GM18519 (cell line): ENCODE data around the gene THEM4.

ENCODE experiments used
- ATAC-seq: cut with Tn5 transposase; IDR thresholded peaks from one replicate; pipeline ENCODE4 v1.9.1; 2021; ENCODE audit warnings: mild to moderate bottlenecking, moderate library complexity; ENCODE audit not compliant: unreplicated experiment, low FRiP score

THEM4 gene

DNA sequence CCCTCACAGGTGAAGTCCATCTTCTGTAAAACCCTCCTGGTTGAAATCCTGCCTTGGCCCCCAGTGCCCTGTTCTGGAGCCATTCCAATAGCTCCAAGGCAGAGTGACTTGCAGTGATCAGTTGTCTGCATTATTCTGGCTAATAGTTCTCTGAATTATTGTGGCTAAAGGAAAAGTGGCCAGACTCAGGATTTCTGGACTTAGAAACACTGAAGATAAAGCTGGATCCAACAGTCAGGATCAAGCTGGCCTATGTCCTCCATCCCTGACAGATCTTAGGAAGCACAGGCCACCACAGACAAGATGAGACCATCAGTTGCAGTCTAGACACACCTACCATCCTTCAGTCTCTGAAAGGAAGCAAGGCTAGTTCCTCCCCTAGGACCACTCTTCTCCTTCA, 68.9 kb downstream of the THEM4 start:
- no peak for ATAC-seq

DNA sequence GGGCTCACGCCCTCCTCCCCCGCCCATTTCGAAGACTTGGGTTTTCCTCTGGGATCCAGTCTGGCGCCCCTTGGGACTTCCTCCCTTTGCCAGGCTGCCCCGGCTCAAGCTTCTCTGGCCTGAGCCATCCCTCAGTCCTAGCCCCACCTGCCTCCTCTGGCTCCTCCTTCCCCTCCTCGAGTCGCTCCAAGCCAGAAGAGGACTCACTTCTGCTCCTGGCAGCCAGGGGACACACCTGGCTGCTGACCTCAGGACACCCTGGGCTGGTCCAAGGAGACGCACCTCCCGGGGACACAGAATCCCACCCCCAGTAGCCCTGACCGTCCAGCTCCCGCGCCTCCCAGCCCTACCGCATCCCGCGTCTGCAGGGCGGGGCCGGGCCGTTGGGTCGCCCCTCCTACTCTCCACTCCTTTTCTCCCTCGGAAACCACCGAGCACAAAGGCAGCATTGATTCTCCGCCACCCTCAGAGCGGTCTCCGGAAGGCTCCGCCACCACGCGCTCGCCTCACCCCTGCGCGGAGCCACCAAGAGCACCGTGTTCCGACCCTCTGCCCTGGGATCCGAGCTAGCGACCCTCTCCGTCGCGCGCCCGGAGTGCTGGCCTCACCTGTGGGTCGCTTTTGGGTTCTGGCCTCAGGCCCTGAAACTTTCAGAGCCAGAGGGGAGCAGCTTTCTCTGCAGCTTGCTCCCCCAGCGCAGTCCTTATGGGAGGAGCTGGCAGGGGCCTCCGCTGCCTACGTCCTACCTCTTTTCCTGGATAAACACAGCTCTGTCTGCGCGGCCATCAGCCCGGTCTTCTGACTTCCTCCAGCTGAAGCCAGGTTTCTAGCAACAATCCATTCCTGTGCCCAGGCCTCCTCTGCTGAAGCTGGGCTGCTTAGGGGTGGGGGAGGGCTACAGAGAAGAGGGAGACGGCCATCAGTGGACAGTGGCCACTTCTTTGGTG, 69.6 kb downstream of the THEM4 start, which contains the start of gene C2CD4D:
C2CD4D (minus strand) TSS at position 364 of the 947 bp plus-strand sequence. CDS start 831 bp downstream, outside the sequence.
- no peak for ATAC-seq

DNA sequence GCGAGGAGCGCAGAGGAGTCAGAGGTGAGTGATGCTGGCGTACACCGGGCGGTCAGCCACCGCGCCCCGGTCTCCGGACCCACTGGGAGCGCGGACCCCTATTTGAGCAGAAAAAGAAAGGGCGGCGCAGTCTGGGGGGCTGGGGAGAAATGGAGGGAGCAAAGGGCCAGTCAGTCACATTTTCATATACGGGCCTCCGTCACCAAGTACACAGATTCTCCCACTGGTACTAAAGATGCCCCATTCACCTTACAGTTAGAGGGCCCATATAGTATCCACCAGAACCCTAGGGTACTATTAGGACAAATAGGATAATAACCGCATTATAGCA, 70.3 kb downstream of the THEM4 start:
- no peak for ATAC-seq

DNA sequence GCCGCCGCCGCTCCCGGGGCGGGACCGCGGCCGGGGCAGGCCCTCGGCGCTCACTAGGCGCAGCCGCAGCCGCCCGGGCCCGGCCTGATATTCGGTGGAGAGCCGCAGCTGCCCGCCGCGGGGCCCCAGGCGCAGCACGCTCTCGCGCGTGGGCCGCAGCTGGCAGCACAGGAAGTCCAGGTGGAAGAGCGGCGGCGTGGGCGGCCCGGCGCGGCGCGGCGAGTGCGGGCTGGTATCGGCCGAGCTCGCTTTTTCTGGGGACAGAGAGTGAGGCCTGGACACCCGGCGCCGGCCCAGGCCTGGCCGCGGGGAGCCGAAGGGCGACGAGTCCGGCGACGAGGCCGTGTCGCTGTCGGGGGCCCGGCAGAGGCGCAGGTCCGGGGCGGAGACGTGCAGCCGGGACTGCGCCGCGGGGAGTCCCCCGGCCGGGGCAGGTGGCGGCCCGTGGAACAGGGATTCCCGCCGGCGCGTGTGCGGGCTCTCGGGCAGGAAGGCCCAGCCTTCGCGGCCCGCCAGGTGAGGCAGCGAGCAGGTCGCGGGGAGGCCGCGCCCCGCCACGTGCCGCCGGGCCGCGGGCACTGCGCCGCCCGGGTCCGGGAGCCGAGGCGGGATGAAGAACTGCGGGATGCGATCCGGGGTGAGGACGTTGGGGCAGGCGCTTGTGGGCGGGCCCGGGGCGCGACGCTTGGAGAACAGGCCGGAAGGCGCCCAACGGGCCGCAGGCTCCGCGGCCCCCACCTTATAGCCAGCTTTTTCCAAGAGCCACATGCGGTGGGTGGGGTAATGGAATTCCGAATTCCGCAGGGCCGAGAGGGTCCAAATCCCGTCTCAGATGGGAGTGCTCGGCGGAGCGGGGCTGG, 70.9 kb downstream of the THEM4 start:
- ATAC-seq: no peak

DNA sequence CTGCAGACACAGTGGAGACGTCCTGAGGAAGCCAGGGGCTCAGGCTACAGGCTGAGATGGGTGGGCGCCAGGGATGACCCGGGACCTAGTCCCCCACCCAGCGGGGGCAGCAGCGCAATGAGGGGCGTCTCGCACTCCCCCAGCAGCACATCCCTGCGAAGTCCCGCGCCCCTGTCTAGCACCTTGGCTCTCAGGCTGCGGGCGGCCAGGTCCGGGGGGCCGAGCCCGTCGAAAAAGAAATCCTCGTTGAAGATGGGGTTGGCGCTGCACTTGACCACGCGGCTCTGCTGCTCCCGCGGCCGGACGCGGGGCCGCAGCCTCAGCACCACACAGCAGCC, 71.5 kb downstream of the THEM4 start:
- ATAC-seq: no peak

DNA sequence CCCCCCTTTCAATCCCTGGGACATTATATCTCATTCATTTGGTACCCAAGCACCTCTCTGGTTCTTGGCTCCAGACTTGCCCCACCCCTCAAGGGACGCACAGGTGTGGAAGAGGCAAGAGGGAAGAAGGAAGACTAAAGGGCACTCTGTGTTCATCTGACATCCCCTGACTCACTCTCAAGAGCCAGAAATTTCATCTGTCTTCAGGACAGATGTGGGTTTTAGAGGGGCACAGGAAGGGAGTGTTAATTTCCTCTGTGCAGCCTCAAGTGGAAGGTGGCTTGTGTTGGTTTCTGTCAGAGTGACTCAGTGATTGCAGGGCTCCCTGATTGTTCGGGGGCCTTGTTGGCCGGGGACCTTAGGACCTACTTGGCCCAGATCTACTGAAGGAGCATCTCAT, 72.1 kb downstream of the THEM4 start:
- ATAC-seq: no peak

DNA sequence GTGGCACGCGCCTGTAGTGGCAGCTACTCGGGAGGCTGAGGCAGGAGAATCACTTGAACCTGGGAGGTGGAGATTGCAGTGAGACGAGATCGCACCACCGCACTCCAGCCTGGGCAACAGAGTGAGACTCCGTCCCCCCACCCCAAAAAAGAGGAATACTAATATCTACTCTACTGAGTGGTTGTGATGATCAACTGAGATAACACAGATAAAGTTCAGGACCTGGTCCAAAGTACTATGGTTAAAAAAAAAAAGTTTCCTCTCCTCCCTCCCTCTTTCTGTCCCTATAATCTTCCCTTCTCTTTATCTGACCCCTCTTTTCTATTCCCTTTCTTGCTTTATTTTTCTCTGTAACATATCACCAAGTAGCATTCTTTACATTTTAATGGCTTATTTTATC, 73.7 kb downstream of the THEM4 start:
- no peak for ATAC-seq

DNA sequence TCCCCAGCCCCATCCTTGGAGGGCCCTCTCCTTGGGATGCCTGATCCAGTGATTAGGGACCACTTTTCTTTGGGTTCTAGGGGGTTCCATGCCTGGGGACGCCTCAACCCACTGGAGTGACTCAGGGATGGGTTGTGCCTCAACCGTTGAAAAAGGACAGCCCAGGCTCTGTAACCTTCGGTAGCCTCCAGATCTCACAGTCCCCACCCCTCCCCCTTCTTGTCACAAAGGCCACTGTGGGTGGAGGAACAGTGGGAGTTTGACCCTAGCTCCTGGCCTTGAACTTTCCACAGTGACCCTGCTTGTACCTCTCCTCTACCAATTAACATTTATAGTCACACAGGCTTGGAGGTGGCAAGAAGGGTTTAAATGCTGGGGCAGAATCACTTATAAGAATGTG, 75.1 kb downstream of the THEM4 start:
- ATAC-seq: no peak

DNA sequence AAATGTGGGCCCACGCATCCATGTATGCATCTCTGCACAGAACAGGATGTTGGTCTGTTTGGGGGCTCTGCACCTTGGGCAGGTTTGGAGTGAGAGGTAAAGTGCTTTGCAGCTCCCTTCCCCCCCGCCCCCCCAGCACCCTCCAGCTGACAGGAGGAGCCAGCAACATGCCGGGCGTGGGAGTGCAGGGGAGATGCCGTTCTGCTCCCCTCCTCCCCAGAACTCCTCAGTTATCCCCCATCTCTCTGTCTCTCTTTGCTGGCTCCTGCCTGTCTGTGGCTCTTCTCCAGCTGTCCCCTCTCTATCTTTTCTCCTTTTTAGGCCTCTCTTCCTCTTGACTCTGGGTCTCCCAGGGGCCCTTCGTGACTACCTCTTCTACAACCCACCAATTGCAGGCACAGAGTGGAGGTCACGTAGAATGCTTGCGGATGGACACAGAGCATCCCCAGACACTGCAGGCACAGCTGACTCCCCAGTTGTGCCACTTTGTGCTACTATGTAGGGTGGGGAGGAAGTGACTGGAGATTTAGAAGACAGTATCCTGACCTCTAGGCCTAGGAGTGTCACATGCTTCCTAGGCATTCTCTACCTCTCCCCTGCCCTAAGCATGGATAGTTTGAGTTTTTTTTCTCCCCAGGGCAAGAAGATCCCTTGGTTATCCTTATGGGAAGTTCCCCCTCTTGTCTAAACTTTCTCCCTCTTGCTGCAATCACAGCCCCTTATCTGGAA, 76.0 kb downstream of the THEM4 start:
- ATAC-seq: no peak

DNA sequence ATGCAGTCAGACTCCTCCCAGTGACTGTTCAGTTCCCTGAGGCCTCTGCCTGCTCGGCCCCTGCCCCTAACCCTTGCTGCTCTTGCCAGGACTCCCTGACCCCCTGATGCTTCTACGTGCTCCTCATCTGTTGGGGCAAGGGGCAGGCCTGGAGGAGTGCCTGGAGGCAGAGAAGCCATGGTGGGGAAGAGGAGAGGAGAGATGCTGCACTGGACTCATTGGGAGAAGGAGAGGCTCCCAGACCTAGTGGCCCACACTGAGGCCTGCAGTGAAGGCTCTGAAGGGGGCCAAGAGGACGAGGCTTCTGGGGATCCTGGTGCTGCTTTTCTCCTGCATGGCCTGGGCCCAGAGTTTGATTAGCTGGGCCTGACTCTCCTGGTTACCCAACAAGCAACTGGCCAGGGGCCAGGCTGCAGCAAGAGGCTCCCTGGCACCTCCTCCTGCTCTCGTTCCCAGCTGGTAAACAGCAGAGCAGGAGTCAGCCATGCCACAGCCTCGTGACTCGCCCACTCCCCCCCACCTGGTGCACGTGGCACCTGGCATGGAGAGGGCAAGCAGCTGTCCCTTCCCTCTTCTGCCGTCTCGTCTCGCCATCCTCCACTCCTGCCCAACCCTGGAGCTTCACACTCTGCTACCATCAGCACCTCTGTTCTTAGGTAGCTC, 76.9 kb downstream of the THEM4 start:
- no peak for ATAC-seq

DNA sequence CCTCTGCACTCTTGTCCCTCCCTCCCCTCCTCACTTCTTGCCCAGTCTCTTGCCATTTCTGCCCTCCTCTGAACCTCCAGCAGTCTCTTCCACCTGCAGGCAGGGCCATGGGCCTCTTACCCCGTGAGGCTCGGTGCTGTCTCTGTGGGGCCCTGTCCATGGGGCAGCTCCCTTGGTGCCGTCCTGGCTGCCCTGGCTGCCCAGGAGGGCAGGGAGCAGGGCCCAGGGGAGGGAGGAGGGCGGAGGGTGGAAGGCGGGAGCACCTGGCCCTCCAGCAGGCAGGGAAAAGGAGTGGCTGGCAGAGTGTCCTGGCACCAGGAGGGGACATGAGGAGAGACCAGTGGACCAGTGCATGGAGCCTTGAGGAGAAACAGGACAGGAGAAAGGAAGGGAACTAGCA, 77.7 kb downstream of the THEM4 start, which contains the start of gene RORC:
RORC (minus strand) TSS at position 198 of the 400 bp plus-strand sequence; CDS start at position 160, 38 bp downstream.
- ATAC-seq: no peak

DNA sequence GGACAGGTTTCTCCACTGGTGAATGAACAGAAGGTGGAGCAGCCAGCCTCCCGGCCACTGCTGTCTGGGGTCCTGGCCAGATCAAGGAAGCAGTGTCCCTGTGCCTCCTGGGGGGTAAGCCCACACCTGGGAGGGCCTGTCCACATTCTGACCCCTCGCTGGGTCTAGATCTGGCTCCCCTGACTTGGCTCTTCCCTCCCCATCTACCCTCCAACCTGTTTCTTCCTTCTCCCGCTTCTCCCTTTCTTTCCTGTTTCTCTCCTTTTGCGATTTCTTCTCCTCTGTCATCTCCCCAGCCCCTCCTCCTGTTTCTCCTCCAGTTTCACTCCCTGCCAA, 78.1 kb downstream of the THEM4 start:
- no peak for ATAC-seq

DNA sequence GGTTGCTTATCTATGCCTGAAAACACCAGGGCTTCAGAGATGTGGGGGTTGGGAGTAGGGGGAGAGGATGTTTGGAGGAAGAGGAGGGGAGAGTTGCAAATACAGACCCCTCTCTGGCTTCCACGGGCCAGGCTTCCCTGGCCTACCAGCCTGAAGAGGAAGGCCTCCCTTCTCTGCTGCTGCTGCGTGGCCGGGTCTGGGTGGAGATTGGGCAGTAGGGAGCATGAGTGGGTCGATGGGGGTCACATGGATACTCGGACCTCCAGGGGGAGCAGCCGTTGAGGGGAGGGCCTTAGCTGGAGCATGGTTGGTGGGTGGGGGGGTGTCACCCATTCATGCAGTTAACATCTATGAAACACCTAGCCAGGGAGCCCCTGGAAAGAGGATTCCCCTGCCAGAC, 79.3 kb downstream of the THEM4 start:
- no peak for ATAC-seq

DNA sequence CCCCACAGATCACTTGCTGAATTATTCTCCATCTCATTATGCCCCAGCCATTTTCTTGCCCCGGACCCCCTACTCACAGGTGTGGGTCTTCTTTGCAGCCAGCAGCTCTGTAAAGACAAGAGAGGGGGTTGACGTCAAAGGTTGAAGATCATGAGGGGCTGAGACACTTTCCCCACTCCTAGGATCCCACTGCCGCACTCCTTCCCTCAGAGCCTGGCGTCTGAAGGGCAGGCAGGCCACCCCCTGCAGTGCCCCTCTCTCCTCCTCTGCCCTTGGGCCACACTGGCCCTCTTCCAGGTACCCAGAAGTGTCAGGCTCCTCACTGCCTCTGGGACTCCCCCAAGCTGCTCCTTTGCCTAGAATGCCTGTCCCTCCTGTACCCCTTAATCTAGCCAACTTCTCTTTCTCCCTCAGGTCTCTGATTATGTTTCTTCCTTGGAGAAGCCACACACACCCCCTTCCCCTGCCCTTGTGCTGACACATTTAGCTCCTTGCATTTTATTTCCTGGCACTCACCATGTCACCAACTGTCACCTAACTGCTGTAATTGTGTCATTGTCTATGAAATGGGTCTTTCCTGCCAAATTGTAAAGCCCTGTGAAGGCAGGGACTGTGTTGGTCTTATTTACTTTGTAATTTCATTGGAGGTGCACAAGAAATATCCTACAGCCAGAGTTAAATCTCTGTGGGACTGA, 79.8 kb downstream of the THEM4 start:
- ATAC-seq: no peak

DNA sequence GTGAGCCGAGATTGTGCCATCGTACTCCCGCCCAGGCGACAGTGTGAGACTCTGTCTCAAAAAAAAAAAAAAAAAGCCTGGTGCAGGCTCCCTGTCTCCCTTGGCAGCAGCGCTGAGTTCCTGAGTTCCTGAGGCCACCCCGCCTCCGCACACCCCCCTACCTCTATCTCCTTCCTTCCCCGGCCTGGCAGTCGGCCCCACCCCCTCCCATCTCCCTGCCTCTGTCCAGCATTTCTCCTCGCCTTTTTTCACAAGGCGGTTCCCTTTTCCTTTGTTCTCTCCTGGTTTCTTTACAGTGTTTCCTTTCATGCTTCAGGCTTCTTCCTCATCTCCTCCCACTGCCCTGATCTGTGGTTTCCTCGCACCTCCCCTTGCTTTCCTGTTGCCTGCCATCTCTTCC, 80.4 kb downstream of the THEM4 start:
- ATAC-seq: no peak

DNA sequence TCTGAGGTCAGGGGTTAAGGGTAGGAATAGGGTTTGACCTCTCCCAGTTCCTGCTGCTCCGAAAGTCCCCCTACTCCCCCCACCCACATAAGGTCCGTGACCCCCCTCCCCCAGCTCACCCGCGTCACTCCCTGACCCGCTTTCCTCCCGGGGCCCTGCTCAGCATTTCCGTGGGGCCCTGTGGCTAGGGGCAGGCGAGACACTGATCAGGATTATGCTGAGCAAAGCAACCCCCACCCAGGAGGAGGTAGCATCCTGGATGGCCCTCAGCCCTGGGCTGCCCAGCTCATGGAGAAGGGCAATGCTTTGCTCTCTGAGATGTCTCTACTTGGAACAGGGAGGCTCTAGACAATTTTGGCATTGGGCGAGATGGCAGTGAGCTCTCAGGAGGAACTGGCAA, 81.5 kb downstream of the THEM4 start:
- ATAC-seq: no peak

DNA sequence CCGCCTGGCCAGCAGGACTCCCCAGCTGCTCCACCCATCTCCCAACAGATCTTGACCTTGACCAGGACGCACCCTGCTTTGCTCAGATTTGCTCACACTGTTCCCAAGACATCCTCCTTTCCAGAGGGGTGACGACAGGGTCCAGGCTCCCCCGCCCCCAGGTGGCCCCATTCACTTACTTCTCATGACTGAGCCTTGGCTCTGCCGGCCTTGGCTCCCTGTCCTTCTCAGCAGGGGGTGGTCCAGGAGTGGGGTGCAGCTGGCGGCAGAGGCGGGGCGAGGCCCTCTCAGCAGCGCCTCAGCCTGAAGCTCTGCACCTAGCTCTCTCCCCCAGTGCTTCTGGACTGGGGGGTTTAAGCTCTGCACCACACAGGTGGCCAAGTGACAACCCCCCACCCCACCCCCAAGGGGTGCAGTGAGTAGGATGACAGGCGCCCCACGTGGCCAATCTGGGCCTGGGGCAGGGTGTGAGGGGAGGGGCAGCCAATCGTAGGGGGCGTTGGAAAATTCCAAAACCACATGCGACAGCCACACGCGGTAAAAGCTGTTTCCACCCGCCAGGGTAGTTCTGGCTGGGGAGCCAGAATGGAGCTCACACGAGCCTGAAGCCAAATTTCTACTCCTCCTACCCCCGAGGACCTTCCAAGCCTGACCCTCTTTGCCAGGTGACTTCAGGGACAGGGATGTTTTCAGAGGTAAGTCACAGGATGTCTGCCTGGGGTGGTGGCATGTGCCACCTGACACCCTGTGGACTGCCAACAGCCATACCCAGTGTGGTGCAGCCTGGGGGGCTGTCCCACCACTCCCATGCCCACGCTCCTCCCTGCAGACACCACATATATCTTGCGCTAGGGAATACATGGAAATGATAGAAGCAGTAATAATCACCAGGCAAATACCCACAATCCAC, 83.3 kb downstream of the THEM4 start:
- no peak for ATAC-seq

DNA sequence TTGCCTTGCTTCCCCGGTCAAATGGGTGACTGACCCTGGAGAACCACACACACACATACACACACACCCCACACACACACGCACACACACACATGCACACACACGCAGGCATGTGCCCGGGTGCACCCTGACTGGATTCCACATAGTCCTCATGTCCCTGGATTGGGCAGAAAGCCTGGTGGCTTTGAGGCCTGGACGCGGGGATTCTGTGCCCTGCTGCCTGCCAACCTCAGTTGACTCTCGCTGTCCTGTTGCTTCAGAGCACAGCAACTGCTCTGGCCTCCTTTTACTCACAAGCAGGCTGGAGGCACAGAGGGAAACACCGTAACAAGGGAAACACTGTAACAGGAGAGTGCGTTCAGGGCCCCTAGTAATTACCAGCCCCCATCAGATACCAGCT, 84.1 kb downstream of the THEM4 start:
- ATAC-seq: no peak
